Natural killer cell (primary cell): ENCODE measurements around the gene CYP4F12. TPM values are rescaled to one million over a fixed set of nuclear protein-coding genes. Genes with fewer than 3 reads are reported as not detected.

Experiments
- ATAC-seq, 3 donors: fragments of 150-1000 bp in 2 of 3; fragments of 200-7000 bp in 1 of 3; cut with Tn5 transposase; 1 replicate in 1 of 3; 2 replicates in 2 of 3; pipeline ENCODE4 v1.10.0; 2021; ENCODE audit warnings: mild to moderate bottlenecking in 2 of 3, moderate library complexity in 2 of 3
- DNase-seq, 2 donors: peaks; one replicate each; pipeline versions ENCODE4 v3.0.0 to v3.0.0-alpha.2; 2013 to 2021; ENCODE audit warnings: mixed read lengths in 1 of 2
- H3K27ac ChIP-seq: one replicate; pipeline ENCODE4 v1.5.1; 2013; ENCODE audit warnings: mild to moderate bottlenecking, low read length
- H3K27me3 ChIP-seq: one replicate; pipeline ENCODE4 v1.6.1; 2013; ENCODE audit warnings: low read length; ENCODE audit not compliant: control insufficient read depth, insufficient read depth
- H3K36me3 ChIP-seq: one replicate; pipeline ENCODE4 v1.6.1; 2013; ENCODE audit warnings: low read length; ENCODE audit not compliant: control insufficient read depth, insufficient read depth
- H3K4me1 ChIP-seq: one replicate; pipeline ENCODE4 v1.6.1; 2013; ENCODE audit warnings: low read length; ENCODE audit not compliant: control insufficient read depth, insufficient read depth
- H3K4me3 ChIP-seq: one replicate; pipeline ENCODE4 v1.5.1; 2013; ENCODE audit warnings: low read length
- H3K9me3 ChIP-seq: one replicate; pipeline ENCODE4 v1.6.1; 2013; ENCODE audit warnings: low read length; ENCODE audit not compliant: control insufficient read depth, insufficient read depth
- H3K27ac Mint-ChIP-seq, 2 donors: one replicate each; pipeline ENCODE4 v1.8.0; 2022; ENCODE audit warnings: mild to moderate bottlenecking in 2 of 2, mixed read lengths in 2 of 2, moderate library complexity in 1 of 2
- H3K27me3 Mint-ChIP-seq, 2 donors: one replicate each; pipeline ENCODE4 v1.8.0; 2022; ENCODE audit warnings: low read depth in 2 of 2, mixed read lengths in 2 of 2
- H3K36me3 Mint-ChIP-seq: one replicate; pipeline ENCODE4 v1.8.0; 2022; ENCODE audit warnings: mixed read lengths
- H3K4me1 Mint-ChIP-seq, 2 donors: one replicate each; pipeline ENCODE4 v1.8.0; 2022; ENCODE audit warnings: mixed read lengths in 2 of 2
- H3K4me3 Mint-ChIP-seq: one replicate; pipeline ENCODE4 v1.8.0; 2022; ENCODE audit warnings: mild to moderate bottlenecking, moderate library complexity, mixed read lengths
- H3K9me3 Mint-ChIP-seq, 2 donors: one replicate each; pipeline ENCODE4 v1.8.0; 2022; ENCODE audit warnings: mixed read lengths in 2 of 2
- WGBS: methylation state at CpG from one replicate; pipeline ENCODE4 v1.1.7; 2013; ENCODE audit warnings: missing lambda C conversion rate; ENCODE audit not compliant: insufficient coverage; 5-methylcytosine and 5-hydroxymethylcytosine counted together
- intact Hi-C: fragments of 100-400 bp; cut with micrococcal nuclease; formaldehyde crosslinking; loops from one replicate; pipeline ENCODE4 v1.14.2; 2022
- total RNA-seq, 4 donors: library from RNA; stranded (reverse); fragments of 120-200 nt in 1 of 4; gene quantifications; one replicate each; pipeline versions ENCODE4 v1.2.3 to v1.2.4, GENCODE V29; 2013 to 2022
- TF ChIP-seq, protein P1 (sequence below): fragments of 200-600 bp; IDR thresholded peaks from one replicate; pipeline ENCODE4 v1.8.0; 2022; ENCODE audit warnings: antibody characterized with exemption

The CYP4F12 gene
- total RNA-seq, 3 donors from 2014 or later (not counting 1 experiment from before 2014, with no cell fraction given): 0.43 to 3.9 TPM; not detected in 1

DNA sequence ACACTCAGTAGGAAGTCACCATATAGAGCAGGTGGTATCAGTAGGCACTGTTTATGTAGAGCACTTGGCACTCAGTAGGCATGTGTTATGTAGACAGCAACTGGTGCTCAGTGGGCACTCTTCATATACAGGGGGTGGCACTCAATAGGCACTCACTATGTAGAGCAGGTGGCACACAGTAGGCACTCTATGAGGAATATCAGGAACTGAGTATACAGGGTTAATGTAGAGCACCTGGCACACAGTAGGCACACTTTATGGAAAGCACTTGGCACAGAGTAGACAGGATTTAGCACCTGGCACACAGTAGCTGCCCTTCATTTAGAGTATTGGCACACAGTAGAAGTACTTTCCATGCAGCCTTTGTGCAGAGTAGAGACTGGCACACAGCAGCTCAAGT, 33.3 kb upstream of the CYP4F12 start:
- ATAC-seq (no peak), DNase-seq (no peak)
- TF ChIP-seq, protein P1, sequence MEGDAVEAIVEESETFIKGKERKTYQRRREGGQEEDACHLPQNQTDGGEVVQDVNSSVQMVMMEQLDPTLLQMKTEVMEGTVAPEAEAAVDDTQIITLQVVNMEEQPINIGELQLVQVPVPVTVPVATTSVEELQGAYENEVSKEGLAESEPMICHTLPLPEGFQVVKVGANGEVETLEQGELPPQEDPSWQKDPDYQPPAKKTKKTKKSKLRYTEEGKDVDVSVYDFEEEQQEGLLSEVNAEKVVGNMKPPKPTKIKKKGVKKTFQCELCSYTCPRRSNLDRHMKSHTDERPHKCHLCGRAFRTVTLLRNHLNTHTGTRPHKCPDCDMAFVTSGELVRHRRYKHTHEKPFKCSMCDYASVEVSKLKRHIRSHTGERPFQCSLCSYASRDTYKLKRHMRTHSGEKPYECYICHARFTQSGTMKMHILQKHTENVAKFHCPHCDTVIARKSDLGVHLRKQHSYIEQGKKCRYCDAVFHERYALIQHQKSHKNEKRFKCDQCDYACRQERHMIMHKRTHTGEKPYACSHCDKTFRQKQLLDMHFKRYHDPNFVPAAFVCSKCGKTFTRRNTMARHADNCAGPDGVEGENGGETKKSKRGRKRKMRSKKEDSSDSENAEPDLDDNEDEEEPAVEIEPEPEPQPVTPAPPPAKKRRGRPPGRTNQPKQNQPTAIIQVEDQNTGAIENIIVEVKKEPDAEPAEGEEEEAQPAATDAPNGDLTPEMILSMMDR: no peak
- intact Hi-C loops: loop anchor here (10.0 kb wide), 1 partner anchor 765 kb away; no protein-coding TSS in a partner anchor
- H3K27me3 Mint-ChIP-seq: peaks cover 9 to 11% of the 10 kb centered on the region in 2 donors
- H3K27me3 ChIP-seq: no peaks in the 10 kb centered on the region
- H3K4me3 Mint-ChIP-seq: no peak overlapping the region
- no peak overlapping the region for H3K4me3 ChIP-seq
- H3K27ac ChIP-seq: no peak overlapping the region
- no peaks in the 10 kb centered on the region for H3K36me3 ChIP-seq
- H3K4me1 ChIP-seq: peaks cover 13% of the 10 kb centered on the region
- no peaks in the 10 kb centered on the region for H3K4me1 Mint-ChIP-seq
- H3K36me3 Mint-ChIP-seq: no peaks in the 10 kb centered on the region
- H3K9me3 Mint-ChIP-seq: no peaks in the 10 kb centered on the region
- H3K9me3 ChIP-seq: no peaks in the 10 kb centered on the region
- no peak overlapping the region for H3K27ac Mint-ChIP-seq

GRCh38 chr19:15640294-15640903, 32.5 kb upstream of the CYP4F12 start, which contains the start of gene CYP4F3:
Gene CYP4F3 (plus strand): TSS chr19:15640897. CDS start chr19:15641416, 519 bp downstream.
- ATAC-seq: no peak
- H3K27ac ChIP-seq: no peak within 1 kb of the TSS
- intact Hi-C loops: no loop called here
- Mint-ChIP-seq H3K27ac (no peak within 1 kb of the TSS), H3K27me3 (peaks cover 4 to 5% of the 10 kb centered on the region in 2 donors), H3K36me3 (no peaks in the 10 kb centered on the region), H3K4me3 (no peak within 1 kb of the TSS), H3K4me1 (no peaks in the 10 kb centered on the region), H3K9me3 (no peaks in the 10 kb centered on the region)
- TF ChIP-seq, protein P1: no peak
- H3K9me3 ChIP-seq: no peaks in the 10 kb centered on the region
- H3K4me3 ChIP-seq: no peak within 1 kb of the TSS
- DNase-seq: no peak
- WGBS: 71% methylated on average over 5 of the region's 6 CpGs
- H3K27me3 ChIP-seq: no peaks in the 10 kb centered on the region
- no peaks in the 10 kb centered on the region for H3K36me3 ChIP-seq
- peaks cover 13% of the 10 kb centered on the region for H3K4me1 ChIP-seq

GRCh38 chr19:15640904-15641597, 31.8 kb upstream of the CYP4F12 start:
- no peaks in the 10 kb centered on the region for H3K36me3 Mint-ChIP-seq
- Histone ChIP-seq H3K36me3 (no peaks in the 10 kb centered on the region), H3K27ac (no peak overlapping the region), H3K4me3 (no peak overlapping the region), H3K9me3 (no peaks in the 10 kb centered on the region), H3K27me3 (no peaks in the 10 kb centered on the region), H3K4me1 (peaks cover 13% of the 10 kb centered on the region)
- ATAC-seq (no peak), DNase-seq (no peak)
- no peak overlapping the region for H3K4me3 Mint-ChIP-seq
- WGBS: 72% methylated on average over 12 of the region's 12 CpGs
- intact Hi-C loops: no loop called here
- H3K4me1 Mint-ChIP-seq: no peaks in the 10 kb centered on the region
- H3K27me3 Mint-ChIP-seq: peaks cover 4 to 7% of the 10 kb centered on the region in 2 donors
- H3K9me3 Mint-ChIP-seq: no peaks in the 10 kb centered on the region
- TF ChIP-seq, protein P1: no peak
- no peak overlapping the region for H3K27ac Mint-ChIP-seq
